GM23248 (cell line): ENCODE data around the gene KIF1B.

Experiments used
- EZH2 ChIP-seq: fragments of 200-600 bp; sonication (generic); IDR thresholded peaks from 2 replicates; pipeline ENCODE4 v1.6.1; 2018; ENCODE audit warnings: antibody characterized with exemption, mild to moderate bottlenecking; ENCODE audit not compliant: insufficient read depth, poor library complexity, severe bottlenecking
- EZH2phosphoT487 ChIP-seq: fragments of 200-600 bp; sonication (generic); IDR thresholded peaks from 2 replicates; pipeline ENCODE4 v1.6.1; 2018; ENCODE audit warnings: antibody characterized with exemption, moderate library complexity, mild to moderate bottlenecking, low read depth; ENCODE audit not compliant: insufficient read depth

DNA sequence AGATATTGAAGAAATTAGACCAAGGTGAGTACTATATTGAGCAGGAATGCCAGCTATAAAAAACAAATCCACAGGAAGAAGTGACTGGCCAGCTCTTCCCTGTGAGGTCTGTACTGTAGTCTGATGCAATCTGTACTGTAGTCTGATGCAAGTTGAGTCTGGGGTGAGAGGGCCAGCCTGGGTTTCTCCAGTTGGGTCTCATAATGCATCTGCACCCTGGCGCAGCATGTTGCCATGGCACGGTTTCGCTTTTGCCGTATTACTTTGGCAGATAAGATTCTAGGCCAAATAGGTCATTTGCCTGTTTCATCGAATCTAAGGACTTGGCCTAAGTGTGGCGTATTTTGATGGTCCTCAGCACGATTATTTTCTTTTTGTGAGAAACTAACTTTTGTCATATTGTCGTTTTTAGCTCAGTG, 164.1 kb downstream of the KIF1B start:
- TF ChIP-seq EZH2phosphoT487 (no peak), EZH2 (no peak)
